Osteoblast (primary cell): Measurements from ENCODE around the gene BAG1. TPM values are rescaled to one million over a fixed set of nuclear protein-coding genes. Genes with fewer than 3 reads are reported as not detected.
A peak's percentile ranks its signal among the peaks of the same experiment; 100 is the strongest.

Experiments
- DNase-seq: peaks from one replicate; pipeline ENCODE4 v3.0.0; 2011; ENCODE audit warnings: low spot score, mixed read lengths; ENCODE audit not compliant: insufficient read length; ENCODE audit errors: missing footprints
- H2AFZ ChIP-seq: 2 replicates; pipeline ENCODE4 v1.6.0; 2011; ENCODE audit warnings: mild to moderate bottlenecking, low read length
- H3K27ac ChIP-seq: 2 replicates; pipeline ENCODE4 v1.5.1; 2011; ENCODE audit warnings: mild to moderate bottlenecking, low read depth, low read length, moderate library complexity
- H3K27me3 ChIP-seq: 2 replicates; pipeline ENCODE4 v1.6.0; 2012; ENCODE audit warnings: mild to moderate bottlenecking, control low read depth, inconsistent platforms, low read length, moderate library complexity; ENCODE audit not compliant: insufficient read depth
- H3K36me3 ChIP-seq: 2 replicates; pipeline ENCODE4 v1.5.1; 2011; ENCODE audit warnings: mild to moderate bottlenecking, low read length, control low read depth, moderate library complexity; ENCODE audit not compliant: insufficient read depth
- H3K4me1 ChIP-seq: 2 replicates; pipeline ENCODE4 v1.5.1; 2011; ENCODE audit warnings: mild to moderate bottlenecking, low read length, control low read depth, moderate library complexity; ENCODE audit not compliant: insufficient read depth
- H3K4me2 ChIP-seq: 2 replicates; pipeline ENCODE4 v1.6.0; 2011; ENCODE audit warnings: mild to moderate bottlenecking, low read length; ENCODE audit not compliant: insufficient read depth
- H3K4me3 ChIP-seq: fragments of 200-600 bp; sonication (generic); 3 replicates; pipeline ENCODE4 v1.5.1; 2012; ENCODE audit warnings: mild to moderate bottlenecking, low read length, inconsistent platforms; ENCODE audit not compliant: insufficient read depth
- H3K79me2 ChIP-seq: 2 replicates; pipeline ENCODE4 v1.6.0; 2012; ENCODE audit warnings: mild to moderate bottlenecking, low read length, control low read depth, inconsistent platforms; ENCODE audit not compliant: insufficient read depth
- H3K9me3 ChIP-seq: 2 replicates; pipeline ENCODE4 v1.5.1; 2011; ENCODE audit warnings: low read depth, low read length, control low read depth
- H4K20me1 ChIP-seq: 2 replicates; pipeline ENCODE4 v1.6.0; 2012; ENCODE audit warnings: mild to moderate bottlenecking, low read length, control low read depth; ENCODE audit not compliant: insufficient read depth
- total RNA-seq: library from RNA; depleted of rRNA; stranded (reverse); fragments of >200 nt; gene quantifications from 2 replicates; pipeline ENCODE4 v1.2.3, GENCODE V29; 2012
- TF ChIP-seq, protein P1 (sequence below): IDR thresholded peaks from 2 replicates; pipeline ENCODE4 v1.5.1; 2011; ENCODE audit warnings: mild to moderate bottlenecking, low read depth, low read length, moderate library complexity; ENCODE audit errors: extremely low read depth

The BAG1 gene
- total RNA-seq, 1 donor, result 29.3 TPM

DNA sequence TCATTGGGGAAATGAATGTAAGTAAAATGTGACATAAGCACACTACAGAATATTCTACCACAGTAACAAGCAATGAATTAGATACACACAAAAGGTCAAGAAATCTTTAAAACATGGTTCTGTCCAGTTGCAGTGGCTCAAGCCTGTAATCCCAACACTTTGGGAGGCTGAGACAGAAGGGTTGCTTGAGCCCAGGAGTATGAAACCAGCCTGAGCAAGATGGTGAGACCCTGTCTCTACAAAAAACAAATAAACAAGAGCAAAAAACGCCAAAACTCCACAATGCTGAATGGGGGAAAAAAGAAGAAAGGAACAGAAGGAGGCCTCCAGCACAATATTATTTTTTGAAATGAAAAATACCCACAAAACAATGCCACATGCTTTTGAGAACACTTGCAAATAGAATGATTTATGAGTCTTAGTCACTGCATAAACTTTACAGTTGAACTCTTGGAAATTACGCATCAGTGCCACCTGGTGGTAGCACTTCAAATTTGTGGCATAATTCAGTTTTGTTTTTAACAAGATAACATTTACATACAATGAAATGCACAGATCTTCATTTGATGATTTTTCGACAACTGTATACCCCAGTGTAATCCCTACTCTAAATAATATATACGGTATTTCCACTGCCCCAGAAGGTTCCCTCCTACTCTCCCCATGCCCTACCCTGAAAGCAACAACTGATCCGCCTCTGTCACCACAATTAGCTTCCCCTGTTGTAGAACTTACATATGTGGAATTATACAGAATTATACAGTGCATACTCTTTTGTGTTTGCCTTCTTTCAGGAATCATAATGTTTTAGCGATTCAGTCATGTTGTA, 39.0 kb downstream of the BAG1 start:
- DNase-seq, result no peak
- H3K4me2 ChIP-seq, result peak overlapping the region; percentile 52
- H3K27me3 ChIP-seq, result no peaks in the 10 kb centered on the region
- peak overlapping the region; percentile 53 for H2AFZ ChIP-seq
- no peaks in the 10 kb centered on the region for H3K79me2 ChIP-seq
- no peak overlapping the region for H3K4me3 ChIP-seq
- TF ChIP-seq, protein P1, sequence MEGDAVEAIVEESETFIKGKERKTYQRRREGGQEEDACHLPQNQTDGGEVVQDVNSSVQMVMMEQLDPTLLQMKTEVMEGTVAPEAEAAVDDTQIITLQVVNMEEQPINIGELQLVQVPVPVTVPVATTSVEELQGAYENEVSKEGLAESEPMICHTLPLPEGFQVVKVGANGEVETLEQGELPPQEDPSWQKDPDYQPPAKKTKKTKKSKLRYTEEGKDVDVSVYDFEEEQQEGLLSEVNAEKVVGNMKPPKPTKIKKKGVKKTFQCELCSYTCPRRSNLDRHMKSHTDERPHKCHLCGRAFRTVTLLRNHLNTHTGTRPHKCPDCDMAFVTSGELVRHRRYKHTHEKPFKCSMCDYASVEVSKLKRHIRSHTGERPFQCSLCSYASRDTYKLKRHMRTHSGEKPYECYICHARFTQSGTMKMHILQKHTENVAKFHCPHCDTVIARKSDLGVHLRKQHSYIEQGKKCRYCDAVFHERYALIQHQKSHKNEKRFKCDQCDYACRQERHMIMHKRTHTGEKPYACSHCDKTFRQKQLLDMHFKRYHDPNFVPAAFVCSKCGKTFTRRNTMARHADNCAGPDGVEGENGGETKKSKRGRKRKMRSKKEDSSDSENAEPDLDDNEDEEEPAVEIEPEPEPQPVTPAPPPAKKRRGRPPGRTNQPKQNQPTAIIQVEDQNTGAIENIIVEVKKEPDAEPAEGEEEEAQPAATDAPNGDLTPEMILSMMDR, result peak; percentile 69
- no peaks in the 10 kb centered on the region for H3K9me3 ChIP-seq
- peak overlapping the region; percentile 8 for H3K27ac ChIP-seq
- no peaks in the 10 kb centered on the region for H3K36me3 ChIP-seq
- no peaks in the 10 kb centered on the region for H4K20me1 ChIP-seq
- peaks cover 6% of the 10 kb centered on the region for H3K4me1 ChIP-seq

DNA sequence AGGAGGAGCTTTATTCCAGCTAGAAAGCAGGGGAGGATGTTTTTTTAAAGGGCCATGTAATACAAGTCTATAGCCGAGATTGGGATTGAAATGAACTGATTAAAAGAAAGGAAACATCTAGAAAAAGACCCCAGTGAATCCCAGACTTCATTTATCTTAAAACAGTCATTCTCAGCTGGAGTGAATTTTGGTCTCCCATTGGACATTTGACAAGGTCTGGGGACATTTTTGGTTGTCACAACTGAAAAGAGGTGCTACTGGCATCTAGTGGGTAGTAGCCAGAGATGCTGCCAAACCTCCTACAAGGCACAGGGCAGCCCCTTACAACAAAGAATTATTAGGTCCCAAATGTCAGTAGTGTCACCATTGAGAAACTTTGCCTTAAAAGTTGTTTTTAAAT, 40.8 kb downstream of the BAG1 start:
- Histone ChIP-seq H3K79me2 (no peaks in the 10 kb centered on the region), H2AFZ (no peak overlapping the region), H3K27me3 (no peaks in the 10 kb centered on the region), H3K36me3 (no peaks in the 10 kb centered on the region), H3K4me1 (peaks cover 6% of the 10 kb centered on the region), H3K4me3 (no peak overlapping the region), H4K20me1 (no peaks in the 10 kb centered on the region), H3K27ac (no peak overlapping the region), H3K4me2 (no peak overlapping the region), H3K9me3 (no peaks in the 10 kb centered on the region)
- DNase-seq, result no peak
- TF ChIP-seq, protein P1, result peak; percentile 43

DNA sequence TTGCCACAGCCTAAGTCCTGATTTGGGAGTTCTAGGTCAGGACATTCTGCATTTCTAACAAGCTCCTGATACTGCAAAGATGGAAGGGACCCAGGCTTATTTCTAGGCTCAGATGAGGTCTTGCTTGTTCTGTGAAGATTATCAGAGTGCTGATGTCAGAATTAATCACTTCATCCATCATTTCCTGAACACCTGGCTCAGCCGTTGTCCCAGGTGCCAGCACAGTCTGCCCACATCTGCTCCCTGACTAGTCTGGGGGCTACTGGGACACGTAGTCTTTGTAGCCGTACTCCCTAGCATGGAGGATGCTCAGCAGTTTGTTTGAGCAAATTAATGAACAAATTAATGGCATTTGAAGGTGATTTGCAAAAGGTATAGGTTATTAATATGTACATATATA, 42.5 kb downstream of the BAG1 start:
- H3K79me2 ChIP-seq, result no peaks in the 10 kb centered on the region
- TF ChIP-seq, protein P1, result no peak
- H3K27ac ChIP-seq, result no peak overlapping the region
- H3K9me3 ChIP-seq, result no peaks in the 10 kb centered on the region
- no peak overlapping the region for H3K4me2 ChIP-seq
- H4K20me1 ChIP-seq, result no peaks in the 10 kb centered on the region
- H3K4me1 ChIP-seq, result peaks cover 6% of the 10 kb centered on the region
- no peak overlapping the region for H2AFZ ChIP-seq
- peaks cover 3% of the 10 kb centered on the region for H3K27me3 ChIP-seq
- no peak overlapping the region for H3K4me3 ChIP-seq
- no peak for DNase-seq
- no peaks in the 10 kb centered on the region for H3K36me3 ChIP-seq

DNA sequence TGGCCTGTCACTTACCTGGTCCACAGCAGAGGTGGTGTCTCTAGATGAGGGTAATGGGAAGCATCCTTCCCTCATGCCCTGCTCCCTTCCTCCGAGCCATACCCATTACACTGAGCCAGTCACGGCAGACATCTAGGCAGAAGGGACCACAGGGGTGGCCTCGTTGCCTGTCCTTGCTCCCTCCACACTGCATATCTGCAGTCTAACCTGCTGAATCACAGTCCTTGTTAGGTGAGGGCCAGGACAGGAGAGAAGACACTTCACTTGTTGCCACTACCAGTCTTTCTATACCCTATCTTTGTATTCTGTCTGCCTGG, 43.0 kb downstream of the BAG1 start:
- peaks cover 5% of the 10 kb centered on the region for H3K27me3 ChIP-seq
- H3K4me3 ChIP-seq, result no peak overlapping the region
- H3K27ac ChIP-seq, result no peak overlapping the region
- no peaks in the 10 kb centered on the region for H3K36me3 ChIP-seq
- no peak overlapping the region for H2AFZ ChIP-seq
- TF ChIP-seq, protein P1, result no peak
- no peak for DNase-seq
- no peaks in the 10 kb centered on the region for H3K79me2 ChIP-seq
- no peak overlapping the region for H3K4me2 ChIP-seq
- no peaks in the 10 kb centered on the region for H3K9me3 ChIP-seq
- H4K20me1 ChIP-seq, result no peaks in the 10 kb centered on the region
- H3K4me1 ChIP-seq, result peaks cover 6% of the 10 kb centered on the region
